Trophoblast cell (in vitro differentiated cells and primary cell): ENCODE results near the gene FAM107B.

Experiments used
- DNase-seq, 2 donors: peaks; one replicate each; pipeline ENCODE4 v3.0.0-alpha.2; 2016
- H2AFZ ChIP-seq: 2 replicates; pipeline ENCODE4 v1.6.1; 2013; ENCODE audit warnings: low read length, moderate library complexity, mild to moderate bottlenecking; ENCODE audit not compliant: insufficient read depth, poor library complexity
- H2AK5ac ChIP-seq: 2 replicates; pipeline ENCODE4 v1.6.1; 2013; ENCODE audit warnings: mild to moderate bottlenecking, low read length
- H2BK120ac ChIP-seq: 2 replicates; pipeline ENCODE4 v1.6.1; 2013; ENCODE audit warnings: low read length, mild to moderate bottlenecking, moderate library complexity; ENCODE audit not compliant: insufficient read depth, poor library complexity
- H2BK12ac ChIP-seq: 2 replicates; pipeline ENCODE4 v1.6.1; 2013; ENCODE audit warnings: mild to moderate bottlenecking, low read length, moderate library complexity
- H2BK5ac ChIP-seq: 2 replicates; pipeline ENCODE4 v1.6.1; 2013; ENCODE audit warnings: low read length, low read depth, moderate library complexity, mild to moderate bottlenecking; ENCODE audit not compliant: poor library complexity
- H3K14ac ChIP-seq: 2 replicates; pipeline ENCODE4 v1.6.1; 2013; ENCODE audit warnings: mild to moderate bottlenecking, low read length
- H3K18ac ChIP-seq: 2 replicates; pipeline ENCODE4 v1.6.1; 2013; ENCODE audit warnings: mild to moderate bottlenecking, low read length
- H3K23ac ChIP-seq: 2 replicates; pipeline ENCODE4 v1.6.1; 2013; ENCODE audit warnings: low read length
- H3K27ac ChIP-seq: 2 replicates; pipeline ENCODE4 v1.5.1; 2013; ENCODE audit warnings: low read depth, mild to moderate bottlenecking, inconsistent platforms, low read length, moderate library complexity
- H3K27me3 ChIP-seq: 2 replicates; pipeline ENCODE4 v1.6.1; 2013; ENCODE audit warnings: inconsistent platforms, mild to moderate bottlenecking, low read length, moderate library complexity; ENCODE audit not compliant: insufficient read depth
- H3K36me3 ChIP-seq, 2 experiments: 1 replicate in 1 of 2; 2 replicates in 1 of 2; pipeline ENCODE4 v1.6.1; 2013; ENCODE audit warnings: low read length in 2 of 2, mild to moderate bottlenecking in 2 of 2, moderate library complexity in 1 of 2; ENCODE audit not compliant: insufficient read depth in 2 of 2, control insufficient read depth in 1 of 2
- H3K4ac ChIP-seq: 2 replicates; pipeline ENCODE4 v1.6.1; 2013; ENCODE audit warnings: low read depth, mild to moderate bottlenecking, low read length, moderate library complexity
- H3K4me1 ChIP-seq, 2 experiments: 1 replicate in 1 of 2; 2 replicates in 1 of 2; pipeline ENCODE4 v1.6.1; 2013; ENCODE audit warnings: low read length in 2 of 2, mild to moderate bottlenecking in 2 of 2, moderate library complexity in 1 of 2; ENCODE audit not compliant: insufficient read depth in 2 of 2, control insufficient read depth in 1 of 2
- H3K4me2 ChIP-seq: 2 replicates; pipeline ENCODE4 v1.6.1; 2013; ENCODE audit warnings: inconsistent platforms, mild to moderate bottlenecking, low read length, moderate library complexity
- H3K4me3 ChIP-seq: 2 replicates; pipeline ENCODE4 v1.5.1; 2013; ENCODE audit warnings: mild to moderate bottlenecking, low read depth, low read length, inconsistent platforms
- H3K79me1 ChIP-seq: one replicate; pipeline ENCODE4 v1.6.1; 2013; ENCODE audit warnings: low read length
- H3K79me2 ChIP-seq: 2 replicates; pipeline ENCODE4 v1.6.1; 2013; ENCODE audit warnings: low read length, mild to moderate bottlenecking; ENCODE audit not compliant: control insufficient read depth, insufficient read depth, poor library complexity
- H3K9ac ChIP-seq: 2 replicates; pipeline ENCODE4 v1.6.1; 2013; ENCODE audit warnings: mild to moderate bottlenecking, low read length
- H3K9me3 ChIP-seq: 2 replicates; pipeline ENCODE4 v1.6.1; 2013; ENCODE audit warnings: low read depth, mild to moderate bottlenecking, control low read depth, inconsistent platforms, low read length; ENCODE audit not compliant: insufficient read depth
- H4K12ac ChIP-seq: 2 replicates; pipeline ENCODE4 v1.6.1; 2013; ENCODE audit warnings: low read depth, mild to moderate bottlenecking, low read length, moderate library complexity
- H4K8ac ChIP-seq: 2 replicates; pipeline ENCODE4 v1.6.1; 2013; ENCODE audit warnings: low read depth, mild to moderate bottlenecking, low read length, moderate library complexity
- H4K91ac ChIP-seq: one replicate; pipeline ENCODE4 v1.6.1; 2013; ENCODE audit warnings: low read depth, mild to moderate bottlenecking, low read length, moderate library complexity
- WGBS: extraction: QIAGEN DNeasy Blood & Tissue Kit; methylation state at CpG from one replicate; pipeline ENCODE4 v1.1.7; 2013; ENCODE audit warnings: missing lambda C conversion rate; ENCODE audit not compliant: insufficient read length, insufficient coverage; ENCODE audit errors: extremely low coverage; 5-methylcytosine and 5-hydroxymethylcytosine counted together

The FAM107B gene

DNA sequence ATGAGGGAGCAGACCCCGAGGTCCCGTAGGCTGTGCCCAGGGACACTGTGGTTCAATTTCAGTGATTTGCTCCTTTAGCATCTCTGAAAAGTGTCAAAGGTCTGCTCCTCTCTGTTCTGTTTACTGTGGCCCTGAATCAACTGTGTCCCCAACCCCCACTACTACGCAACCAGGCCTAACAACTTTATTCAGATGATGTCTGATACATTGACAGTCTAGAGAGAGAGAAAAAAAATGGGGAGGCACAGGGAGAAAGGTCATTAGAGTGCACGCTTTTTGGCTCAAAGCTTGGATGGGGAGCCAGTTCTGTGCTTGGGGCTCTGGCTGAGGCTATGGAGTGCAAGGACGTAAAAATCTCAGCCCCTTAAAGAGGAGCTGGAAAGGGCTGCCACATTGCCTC is 77.9 kb downstream of the FAM107B start:
- Histone ChIP-seq H4K91ac (no peak overlapping the region), H3K18ac (no peak overlapping the region), H3K36me3 (no peaks in the 10 kb centered on the region), H3K4me2 (no peak overlapping the region), H2AFZ (no peak overlapping the region), H3K4me3 (no peak overlapping the region), H3K23ac (no peak overlapping the region), H2BK120ac (no peak overlapping the region), H3K9ac (no peak overlapping the region), H2BK12ac (no peak overlapping the region), H3K27ac (no peak overlapping the region), H2AK5ac (no peak overlapping the region), H4K8ac (no peak overlapping the region), H3K14ac (no peak overlapping the region), H3K79me1 (no peaks in the 10 kb centered on the region), H3K79me2 (no peaks in the 10 kb centered on the region), H4K12ac (no peak overlapping the region), H3K4ac (no peak overlapping the region), H3K27me3 (no peaks in the 10 kb centered on the region), H2BK5ac (no peak overlapping the region), H3K4me1 (peaks cover 0 to 3% of the 10 kb centered on the region in 2 experiments), H3K9me3 (no peaks in the 10 kb centered on the region)
- no CpG with 5 or more reads among the region's 5 CpGs for WGBS
- DNase-seq: no peak

DNA sequence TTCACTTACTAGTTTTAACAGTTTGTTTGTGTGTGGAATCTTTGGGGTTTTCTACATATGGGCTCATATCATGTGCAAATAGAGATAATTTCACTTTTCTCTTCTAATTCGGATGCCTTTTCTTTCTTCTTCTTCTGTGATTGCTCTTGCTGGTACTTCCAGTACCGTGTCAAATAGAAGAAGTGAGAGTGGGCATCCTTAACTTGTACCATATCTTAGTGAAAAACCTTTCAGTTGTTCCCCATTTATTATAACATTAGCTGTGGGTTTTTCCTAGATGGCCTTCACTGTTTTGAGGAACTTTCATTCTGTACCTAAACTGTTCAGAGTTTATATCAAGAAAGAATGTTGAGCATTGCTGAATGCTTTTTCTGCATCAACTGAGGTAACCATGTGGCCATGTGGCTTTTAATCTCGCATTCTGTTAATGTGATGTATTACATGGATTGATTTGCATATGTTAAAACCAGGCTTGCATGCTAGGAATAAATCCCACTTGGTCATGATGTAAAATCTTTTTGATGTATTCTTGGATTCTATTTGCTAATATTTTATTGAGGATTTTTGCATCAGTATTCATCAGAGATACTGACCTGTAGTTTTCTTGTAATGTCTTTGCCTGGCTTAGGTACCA is 78.7 kb downstream of the FAM107B start:
- H3K4me3 ChIP-seq: no peak overlapping the region
- H4K91ac ChIP-seq: no peak overlapping the region
- no peaks in the 10 kb centered on the region for H3K79me1 ChIP-seq
- no peak overlapping the region for H3K23ac ChIP-seq
- no peaks in the 10 kb centered on the region for H3K27me3 ChIP-seq
- no peak overlapping the region for H2BK12ac ChIP-seq
- no peaks in the 10 kb centered on the region for H3K4me1 ChIP-seq
- no peak overlapping the region for H3K9ac ChIP-seq
- H3K4me2 ChIP-seq: no peak overlapping the region
- no peak overlapping the region for H3K14ac ChIP-seq
- no peaks in the 10 kb centered on the region for H3K79me2 ChIP-seq
- H2BK120ac ChIP-seq: no peak overlapping the region
- H2AFZ ChIP-seq: no peak overlapping the region
- no peak overlapping the region for H4K8ac ChIP-seq
- DNase-seq: no peak
- WGBS: no CpG with 5 or more reads among the region's 3 CpGs
- H3K9me3 ChIP-seq: no peaks in the 10 kb centered on the region
- no peaks in the 10 kb centered on the region for H3K36me3 ChIP-seq
- no peak overlapping the region for H2BK5ac ChIP-seq
- no peak overlapping the region for H4K12ac ChIP-seq
- H3K18ac ChIP-seq: no peak overlapping the region
- no peak overlapping the region for H3K27ac ChIP-seq
- H3K4ac ChIP-seq: no peak overlapping the region
- H2AK5ac ChIP-seq: no peak overlapping the region

DNA sequence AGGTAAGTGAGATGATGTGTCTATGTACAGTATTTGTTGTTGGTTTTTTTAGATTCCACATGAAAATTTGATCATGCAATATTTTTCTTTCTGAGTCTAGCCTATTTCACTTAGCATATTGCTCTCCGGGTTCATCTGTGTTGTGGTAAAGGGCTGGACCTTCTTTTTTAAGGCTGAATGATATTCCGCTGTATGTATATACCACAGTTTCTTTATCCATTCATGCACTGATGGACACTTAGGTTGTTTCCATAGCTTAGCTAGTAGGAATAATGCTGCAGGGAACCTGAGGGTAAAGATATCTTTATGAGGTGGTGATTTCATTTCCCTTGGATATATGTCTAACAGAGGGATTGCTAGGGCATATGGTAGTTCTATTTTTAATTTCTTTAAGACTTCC is 80.8 kb downstream of the FAM107B start:
- H3K18ac ChIP-seq: no peak overlapping the region
- H3K79me2 ChIP-seq: no peaks in the 10 kb centered on the region
- no peaks in the 10 kb centered on the region for H3K36me3 ChIP-seq
- no peak overlapping the region for H2BK5ac ChIP-seq
- no peak overlapping the region for H3K23ac ChIP-seq
- no peak overlapping the region for H2BK12ac ChIP-seq
- no peak overlapping the region for H2AFZ ChIP-seq
- no peak overlapping the region for H2BK120ac ChIP-seq
- H3K9me3 ChIP-seq: no peaks in the 10 kb centered on the region
- no peak overlapping the region for H4K8ac ChIP-seq
- H2AK5ac ChIP-seq: no peak overlapping the region
- H4K91ac ChIP-seq: no peak overlapping the region
- H3K14ac ChIP-seq: no peak overlapping the region
- no peaks in the 10 kb centered on the region for H3K27me3 ChIP-seq
- H4K12ac ChIP-seq: no peak overlapping the region
- H3K4ac ChIP-seq: no peak overlapping the region
- no peak overlapping the region for H3K9ac ChIP-seq
- H3K4me1 ChIP-seq: peaks cover 1 to 2% of the 10 kb centered on the region in 2 experiments
- no peak for DNase-seq
- WGBS: no CpG with 5 or more reads among the region's 2 CpGs
- H3K4me2 ChIP-seq: no peak overlapping the region
- no peak overlapping the region for H3K4me3 ChIP-seq
- H3K27ac ChIP-seq: no peak overlapping the region
- no peaks in the 10 kb centered on the region for H3K79me1 ChIP-seq

DNA sequence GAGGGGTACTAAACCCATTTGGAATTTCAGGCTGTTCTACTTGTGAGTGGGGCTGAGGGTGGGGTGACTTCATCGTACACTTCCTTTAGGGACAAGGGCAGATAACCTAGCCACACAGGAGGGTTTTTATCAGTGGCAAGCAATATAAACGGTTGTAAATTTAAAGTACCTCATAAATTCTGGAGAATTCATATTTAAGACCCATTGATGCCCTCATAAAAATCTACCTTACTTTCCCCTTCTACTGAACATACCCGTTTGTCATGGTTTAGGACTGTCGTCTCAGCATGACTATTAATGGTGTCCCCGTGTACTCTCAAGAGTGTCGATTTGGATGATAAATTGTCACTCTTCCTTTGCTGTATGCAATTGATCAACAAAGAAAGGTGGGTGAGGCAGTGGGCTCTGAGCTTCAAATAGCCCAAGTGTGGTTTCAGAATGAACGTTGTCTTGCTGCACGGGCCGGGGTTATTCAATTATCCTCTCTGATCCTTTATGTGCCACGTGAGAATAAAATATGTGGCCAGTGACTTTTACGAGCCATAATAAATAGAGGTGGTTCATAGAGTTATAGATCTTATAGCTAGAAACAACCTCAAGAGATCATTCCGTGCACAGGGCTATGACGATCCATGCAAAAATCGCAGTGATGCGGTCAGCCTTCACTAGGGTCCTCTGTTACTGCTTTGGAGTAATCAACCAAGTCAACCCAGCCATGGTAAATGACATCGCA is 82.2 kb downstream of the FAM107B start:
- no peak overlapping the region for H3K14ac ChIP-seq
- H3K4me2 ChIP-seq: no peak overlapping the region
- H4K8ac ChIP-seq: no peak overlapping the region
- no peaks in the 10 kb centered on the region for H3K9me3 ChIP-seq
- no peaks in the 10 kb centered on the region for H3K79me2 ChIP-seq
- no peaks in the 10 kb centered on the region for H3K36me3 ChIP-seq
- no peak overlapping the region for H2AK5ac ChIP-seq
- no peak overlapping the region for H3K18ac ChIP-seq
- no peak overlapping the region for H2BK120ac ChIP-seq
- H3K9ac ChIP-seq: no peak overlapping the region
- H3K4ac ChIP-seq: no peak overlapping the region
- no peak overlapping the region for H2BK12ac ChIP-seq
- no peak overlapping the region for H4K91ac ChIP-seq
- H3K27ac ChIP-seq: no peak overlapping the region
- no peaks in the 10 kb centered on the region for H3K27me3 ChIP-seq
- H2BK5ac ChIP-seq: no peak overlapping the region
- H3K79me1 ChIP-seq: no peaks in the 10 kb centered on the region
- WGBS: no CpG with 5 or more reads among the region's 16 CpGs
- no peak for DNase-seq
- no peak overlapping the region for H3K4me3 ChIP-seq
- peaks cover 6 to 9% of the 10 kb centered on the region in 2 experiments for H3K4me1 ChIP-seq
- no peak overlapping the region for H3K23ac ChIP-seq
- no peak overlapping the region for H4K12ac ChIP-seq
- H2AFZ ChIP-seq: no peak overlapping the region
